ENCODE measurements around the gene CBX8. TPM values are rescaled to one million over a fixed set of nuclear protein-coding genes. Genes with fewer than 3 reads are reported as not detected.

Gene CBX8
- total RNA-seq, 2 donors from 2014 or later: 1.5 to 5.6 TPM

GRCh38 chr17:79813297-79814126, 16.6 kb upstream of the CBX8 start:
- ATAC-seq: no peak
- H3K9me3 Mint-ChIP-seq: no peaks in the 10 kb centered on the region
- peaks cover 0 to 6% of the 10 kb centered on the region in 2 donors for H3K36me3 Mint-ChIP-seq
- no peak overlapping the region for H3K27ac Mint-ChIP-seq
- no peak for DNase-seq (ENCODE audit: low spot score in 2 of 2)

- peaks cover 0 to 6% of the 10 kb centered on the region in 2 donors for H3K36me3 Mint-ChIP-seq
- DNase-seq (ENCODE audit: low spot score in 2 of 2) (no peak), ATAC-seq (no peak)
- H3K9me3 Mint-ChIP-seq: no peaks in the 10 kb centered on the region
- H3K27ac Mint-ChIP-seq: no peak overlapping the region
Observed at GRCh38 chr17:79812353-79813258, 15.7 kb upstream of the CBX8 start.

GRCh38 chr17:79811868-79812352, 15.0 kb upstream of the CBX8 start:
- Mint-ChIP-seq H3K27ac (no peak overlapping the region), H3K9me3 (no peaks in the 10 kb centered on the region), H3K36me3 (peaks cover 0 to 6% of the 10 kb centered on the region in 2 donors)
- no peak for DNase-seq (ENCODE audit: low spot score in 2 of 2)
- no peak for ATAC-seq

- DNase-seq (ENCODE audit: low spot score in 2 of 2) (peak in 1 of 2 donors; percentile 50), ATAC-seq (peak; percentile 24 to 25)
- Mint-ChIP-seq H3K27ac (no peak overlapping the region), H3K36me3 (peaks cover 0 to 4% of the 10 kb centered on the region in 2 donors), H3K9me3 (no peaks in the 10 kb centered on the region)
Observed at GRCh38 chr17:79811011-79811867, 14.4 kb upstream of the CBX8 start.

GRCh38 chr17:79810130-79811010, 13.5 kb upstream of the CBX8 start:
- H3K36me3 Mint-ChIP-seq: no peaks in the 10 kb centered on the region

GRCh38 chr17:79809530-79810129, 12.8 kb upstream of the CBX8 start:
- Mint-ChIP-seq H3K9me3 (no peaks in the 10 kb centered on the region), H3K27ac (no peak overlapping the region), H3K36me3 (peaks cover 0 to 2% of the 10 kb centered on the region in 2 donors)
- DNase-seq (ENCODE audit: low spot score in 2 of 2) (peak in 1 of 2 donors; percentile 14), ATAC-seq (no peak)

More at GRCh38 chr17:79810130-79811010, 13.5 kb upstream of the CBX8 start:
- Mint-ChIP-seq H3K27ac (no peak overlapping the region), H3K9me3 (no peaks in the 10 kb centered on the region)
- peak; percentile 94 to 97 for ATAC-seq
- DNase-seq (ENCODE audit: low spot score in 2 of 2): peak; percentile 76 to 81

GRCh38 chr17:79808763-79809529, 12.1 kb upstream of the CBX8 start:
- peak in 1 of 2 donors; percentile 42 for DNase-seq (ENCODE audit: low spot score in 2 of 2)
- H3K9me3 Mint-ChIP-seq: no peaks in the 10 kb centered on the region
- no peak overlapping the region for H3K27ac Mint-ChIP-seq
- no peak for ATAC-seq
- H3K36me3 Mint-ChIP-seq: peaks cover 0 to 7% of the 10 kb centered on the region in 2 donors

- Mint-ChIP-seq H3K27ac (no peak overlapping the region), H3K36me3 (peaks cover under 1 to 7% of the 10 kb centered on the region in 2 donors), H3K9me3 (no peaks in the 10 kb centered on the region)
- DNase-seq (ENCODE audit: low spot score in 2 of 2) (no peak), ATAC-seq (no peak)
Observed at GRCh38 chr17:79806863-79807720, 10.2 kb upstream of the CBX8 start.

- DNase-seq (ENCODE audit: low spot score in 2 of 2): no peak
- H3K9me3 Mint-ChIP-seq: no peaks in the 10 kb centered on the region
- H3K36me3 Mint-ChIP-seq: peaks cover 5 to 14% of the 10 kb centered on the region in 2 donors
- ATAC-seq: no peak
- H3K27ac Mint-ChIP-seq: no peak overlapping the region
Observed at GRCh38 chr17:79806446-79806760, 9.5 kb upstream of the CBX8 start.

GRCh38 chr17:79804856-79805696, 8.2 kb upstream of the CBX8 start:
- peak in 1 of 2 donors; percentile 18 for DNase-seq (ENCODE audit: low spot score in 2 of 2)
- H3K9me3 Mint-ChIP-seq: no peaks in the 10 kb centered on the region
- peaks cover 5 to 19% of the 10 kb centered on the region in 2 donors for H3K36me3 Mint-ChIP-seq
- peak; percentile 5 to 45 for ATAC-seq
- peak overlapping the region; percentile 71 to 75 for H3K27ac Mint-ChIP-seq

GRCh38 chr17:79803997-79804855, 7.3 kb upstream of the CBX8 start:
- Mint-ChIP-seq H3K27ac (peak overlapping the region; percentile 71 to 75), H3K36me3 (peaks cover 5 to 24% of the 10 kb centered on the region in 2 donors), H3K9me3 (no peaks in the 10 kb centered on the region)
- peak; percentile 85 to 94 for ATAC-seq
- DNase-seq (ENCODE audit: low spot score in 2 of 2): peak; percentile 73 to 81

GRCh38 chr17:79803421-79803996, 6.6 kb upstream of the CBX8 start:
- ATAC-seq (no peak), DNase-seq (ENCODE audit: low spot score in 2 of 2) (no peak)
- peaks cover 5 to 24% of the 10 kb centered on the region in 2 donors for H3K36me3 Mint-ChIP-seq
- H3K9me3 Mint-ChIP-seq: no peaks in the 10 kb centered on the region
- H3K27ac Mint-ChIP-seq: no peak overlapping the region
